GM19397 (cell line): ENCODE results near the gene CTAGE6.
A peak's percentile ranks its signal among the peaks of the same experiment; 100 is the strongest.
"Not testable (repeated sequence)": the region's sequence is repeated elsewhere in the genome, so short reads cannot be mapped to it uniquely, and the experiment has no call there.

ENCODE experiments used
- ATAC-seq: cut with Tn5 transposase; IDR thresholded peaks from one replicate; pipeline ENCODE4 v1.9.1; 2021; ENCODE audit warnings: mild to moderate bottlenecking, moderate library complexity; ENCODE audit not compliant: unreplicated experiment

The CTAGE6 gene, protein sequence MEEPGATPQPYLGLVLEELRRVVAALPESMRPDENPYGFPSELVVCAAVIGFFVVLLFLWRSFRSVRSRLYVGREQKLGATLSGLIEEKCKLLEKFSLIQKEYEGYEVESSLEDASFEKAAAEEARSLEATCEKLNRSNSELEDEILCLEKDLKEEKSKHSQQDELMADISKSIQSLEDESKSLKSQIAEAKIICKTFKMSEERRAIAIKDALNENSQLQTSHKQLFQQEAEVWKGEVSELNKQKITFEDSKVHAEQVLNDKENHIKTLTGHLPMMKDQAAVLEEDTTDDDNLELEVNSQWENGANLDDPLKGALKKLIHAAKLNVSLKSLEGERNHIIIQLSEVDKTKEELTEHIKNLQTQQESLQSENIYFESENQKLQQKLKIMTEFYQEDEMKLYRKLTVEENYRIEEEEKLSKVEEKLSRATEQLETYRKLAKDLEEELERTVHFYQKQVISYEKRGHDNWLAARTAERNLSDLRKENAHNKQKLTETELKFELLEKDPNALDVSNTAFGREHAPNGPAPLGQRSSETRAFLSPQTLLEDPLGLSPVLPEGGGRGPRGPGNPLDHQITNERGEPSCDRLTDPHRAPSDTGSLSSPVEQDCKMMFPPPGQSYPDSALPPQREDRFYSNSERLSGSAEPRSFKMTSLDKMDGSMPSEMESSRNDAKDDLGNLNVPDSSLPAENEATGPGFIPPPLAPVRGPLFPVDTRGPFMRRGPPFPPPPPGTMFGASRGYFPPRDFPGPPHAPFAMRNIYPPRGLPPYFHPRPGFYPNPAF

DNA sequence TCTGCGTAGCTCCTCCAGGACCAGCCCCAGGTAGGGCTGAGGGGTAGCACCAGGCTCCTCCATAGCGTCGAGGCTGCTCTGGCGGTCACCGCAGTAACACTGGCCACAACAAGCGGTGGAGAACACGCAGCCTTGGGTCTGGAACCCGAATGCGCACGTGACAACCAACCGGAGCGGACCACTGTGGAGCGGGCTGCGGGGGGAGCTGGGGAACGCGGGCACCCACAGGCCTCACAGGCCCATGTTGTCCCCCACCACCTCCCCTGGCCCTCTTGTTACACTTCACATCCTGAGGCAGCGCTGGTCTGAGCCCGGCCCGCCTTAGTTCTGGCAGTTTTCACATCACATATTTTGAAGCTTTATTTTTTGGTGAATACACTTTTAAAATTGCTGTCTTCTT is at the start of gene CTAGE6:
CTAGE6 (minus strand) TSS at position 101 of the 400 bp plus-strand sequence; CDS start at position 63, 38 bp downstream.
- ATAC-seq = not testable (repeated sequence)

DNA sequence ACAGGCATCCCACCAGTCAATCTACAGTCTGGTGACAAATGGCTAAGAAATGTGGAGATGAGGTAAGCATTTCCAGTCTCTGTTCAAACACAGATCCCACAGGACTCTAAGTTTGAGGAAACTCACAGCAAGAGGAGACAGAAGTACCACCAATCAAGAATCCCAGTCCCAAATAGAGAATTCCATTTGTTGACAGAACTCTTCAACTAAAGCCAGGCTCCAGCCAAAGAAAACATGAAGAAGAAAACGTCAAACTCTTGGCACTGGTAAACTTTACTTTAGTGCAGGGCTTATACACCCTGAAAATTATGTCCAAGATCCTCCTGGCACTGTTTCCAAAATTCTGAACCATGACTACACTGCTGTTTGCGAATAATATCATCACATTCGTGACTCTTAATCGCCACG is 49.2 kb upstream of the CTAGE6 start:
- not testable (repeated sequence) for ATAC-seq

DNA sequence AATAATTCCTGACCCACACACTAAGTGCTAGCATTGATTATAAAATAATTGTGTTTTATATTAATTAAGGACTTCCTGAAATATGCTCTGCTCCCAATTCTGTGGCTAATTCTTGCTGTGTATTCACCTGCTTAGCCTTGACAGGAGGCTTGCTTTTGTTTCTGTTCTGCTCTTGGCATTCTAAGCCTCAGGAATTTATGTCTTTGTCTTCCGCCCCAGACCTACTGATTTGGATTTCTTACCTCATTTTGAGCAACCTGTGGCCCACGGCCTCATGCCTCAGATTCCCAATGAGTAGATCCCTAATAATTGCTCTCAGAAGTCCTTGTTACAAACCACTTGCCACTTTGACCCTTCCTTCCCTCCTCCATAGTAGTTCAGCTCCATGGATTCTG is 40.4 kb upstream of the CTAGE6 start:
- not testable (repeated sequence) for ATAC-seq

DNA sequence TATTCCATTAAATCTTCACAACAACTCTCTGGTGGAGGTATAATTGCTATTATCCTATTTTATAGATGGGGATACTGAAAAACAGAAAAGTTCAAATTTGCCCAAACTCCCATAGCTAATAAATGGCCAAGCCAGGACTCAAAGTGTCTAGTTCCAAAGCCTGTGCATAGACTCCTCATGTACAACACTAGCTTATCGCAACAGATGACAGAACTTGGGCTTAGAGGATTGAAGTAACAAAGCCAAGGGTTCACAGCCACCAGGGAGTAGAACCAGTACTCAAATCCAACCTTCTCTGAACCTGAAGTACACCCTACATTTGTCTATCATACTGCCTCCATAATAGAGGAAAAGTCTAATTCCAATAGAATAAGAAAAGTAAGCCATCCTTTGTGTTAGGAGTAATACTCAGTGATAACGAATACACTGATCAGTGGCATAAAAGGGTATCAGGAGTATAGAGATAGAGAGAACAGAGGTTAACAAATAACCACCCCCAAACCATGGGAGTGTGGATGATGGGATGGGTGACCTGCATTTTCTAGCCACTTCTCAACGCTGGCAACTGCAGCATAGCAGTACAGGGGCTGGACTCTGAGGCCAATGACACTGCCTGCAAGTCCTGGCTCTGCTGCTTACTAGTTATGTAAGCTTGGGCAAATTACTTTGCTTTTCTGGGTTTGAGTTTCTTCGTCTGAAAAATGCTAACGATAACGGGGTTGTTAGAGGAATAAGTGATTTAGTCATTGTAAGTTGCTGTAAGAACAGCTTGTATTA is 39.8 kb upstream of the CTAGE6 start:
- not testable (repeated sequence) for ATAC-seq

GRCh38 chr7:143795653-143796052 is 38.2 kb upstream of the CTAGE6 start:
- not testable (repeated sequence) for ATAC-seq

DNA sequence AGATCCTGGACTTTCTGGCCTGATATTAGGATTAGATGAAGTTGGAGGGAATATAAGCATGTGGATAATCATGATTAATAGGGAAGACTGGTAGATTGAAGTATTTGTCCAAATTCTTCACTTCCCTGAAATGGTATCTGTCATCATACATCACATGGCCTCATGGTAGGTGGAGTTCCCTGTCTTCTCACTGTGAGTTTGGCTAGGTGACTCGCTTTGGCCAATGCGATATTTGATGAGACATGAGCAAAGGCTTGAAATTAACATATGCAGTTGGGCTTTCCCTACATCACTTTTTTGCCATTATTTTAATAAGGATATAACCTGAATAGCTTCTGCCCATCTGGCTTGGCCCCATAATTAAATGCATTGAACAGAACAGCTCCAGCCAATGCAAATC is 35.1 kb upstream of the CTAGE6 start:
- ATAC-seq = not testable (repeated sequence)

DNA sequence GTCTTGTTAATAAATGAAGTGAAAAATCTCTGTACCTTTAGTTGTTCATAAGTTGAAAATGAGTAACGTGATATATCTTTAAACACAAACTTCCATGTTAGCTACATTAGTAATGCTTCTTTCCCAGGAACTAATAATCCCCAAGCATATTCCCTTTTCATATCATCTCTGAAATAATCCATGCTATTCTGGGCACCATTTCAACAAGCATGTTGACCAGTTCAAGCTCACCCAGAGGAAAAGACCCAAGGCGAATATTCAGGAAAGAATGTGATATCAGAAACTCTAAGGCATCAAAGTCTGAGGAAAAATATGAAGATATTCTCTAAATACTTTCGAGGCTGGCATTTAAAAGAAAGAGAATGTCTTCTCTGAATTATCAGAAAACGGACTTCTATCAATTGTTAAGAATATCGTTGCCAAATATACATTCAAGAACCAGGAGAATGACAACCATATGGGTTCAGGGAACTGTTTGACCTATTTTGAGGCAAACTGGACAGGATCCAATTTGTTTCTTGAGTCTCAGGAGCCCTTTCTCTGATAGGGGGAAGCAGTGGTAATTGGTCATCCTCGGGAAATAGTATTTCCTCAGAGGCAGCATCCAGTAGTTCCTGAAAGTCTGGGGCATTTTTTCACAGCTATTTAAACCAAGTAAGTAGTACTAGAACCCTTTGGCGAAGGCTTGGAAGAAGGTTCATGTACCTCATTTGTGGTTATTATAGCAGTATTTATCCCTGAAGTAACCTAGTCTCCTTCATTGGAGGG is 28.1 kb upstream of the CTAGE6 start:
- not testable (repeated sequence) for ATAC-seq

- ATAC-seq = not testable (repeated sequence)
These were observed 22.1 kb upstream of the CTAGE6 start for GRCh38 chr7:143779591-143779990.

DNA sequence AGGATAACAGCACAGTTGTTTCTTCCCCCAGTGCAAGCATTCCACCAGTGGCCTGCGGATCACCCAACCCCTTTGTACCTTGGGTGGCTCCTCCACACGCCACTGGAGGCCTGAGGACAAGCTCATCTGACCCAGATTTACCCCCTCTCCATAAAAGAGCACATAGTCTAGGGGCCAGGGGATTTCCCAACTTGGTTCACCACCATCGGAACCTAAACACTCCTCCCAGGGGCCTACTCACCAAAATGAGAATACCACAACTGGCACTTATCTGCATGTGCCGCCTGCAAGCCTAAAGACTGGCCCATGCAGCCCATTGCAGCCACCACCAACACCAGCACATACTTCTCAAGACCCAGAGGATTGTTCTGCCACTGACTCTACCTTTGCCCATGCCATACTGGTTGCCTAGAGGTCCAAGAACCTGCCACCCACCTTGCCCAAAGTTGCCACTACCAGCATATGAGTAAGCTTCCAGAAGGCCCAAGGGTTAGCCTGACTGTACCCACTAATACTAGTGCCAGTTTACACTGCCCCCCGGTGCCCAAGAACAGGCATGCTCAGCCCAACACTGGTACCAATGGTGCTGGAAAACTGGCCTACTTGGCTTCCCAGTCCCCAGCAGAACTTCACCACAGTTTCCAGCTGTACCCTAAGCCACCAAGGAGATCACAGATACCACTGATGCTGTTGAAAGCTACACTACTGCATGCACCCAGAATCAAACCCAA is 15.4 kb upstream of the CTAGE6 start:
- ATAC-seq = not testable (repeated sequence)

- not testable (repeated sequence) for ATAC-seq
These were observed 10.0 kb upstream of the CTAGE6 start for GRCh38 chr7:143767531-143767930.

GRCh38 chr7:143765678-143766077 is 8.2 kb upstream of the CTAGE6 start:
- not testable (repeated sequence) for ATAC-seq

- not testable (repeated sequence) for ATAC-seq
These were observed 5.6 kb upstream of the CTAGE6 start for GRCh38 chr7:143763065-143763464.

DNA sequence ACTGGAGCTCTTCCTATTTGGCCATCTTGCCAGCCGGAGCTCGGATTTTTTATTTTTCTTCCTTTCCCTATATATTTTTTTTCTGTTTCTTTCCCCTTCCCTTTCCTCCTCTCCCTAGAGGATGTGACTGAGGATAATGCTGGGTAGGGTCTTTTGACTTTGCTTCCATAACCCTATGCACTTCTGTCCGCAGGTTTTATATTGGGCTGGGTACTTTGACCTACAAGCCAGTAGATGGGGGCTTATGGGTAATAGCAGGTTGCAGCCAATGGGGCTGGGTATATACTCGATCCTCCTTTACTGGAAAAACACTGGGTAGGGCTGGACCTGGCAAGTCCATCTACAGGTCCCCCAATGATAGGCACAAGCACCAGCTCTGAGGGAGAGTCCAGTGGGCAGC is 12.2 kb downstream of the CTAGE6 start:
- ATAC-seq = not testable (repeated sequence)

- peak; percentile 64 for ATAC-seq
These were observed 20.3 kb downstream of the CTAGE6 start for GRCh38 chr7:143737037-143737819.

DNA sequence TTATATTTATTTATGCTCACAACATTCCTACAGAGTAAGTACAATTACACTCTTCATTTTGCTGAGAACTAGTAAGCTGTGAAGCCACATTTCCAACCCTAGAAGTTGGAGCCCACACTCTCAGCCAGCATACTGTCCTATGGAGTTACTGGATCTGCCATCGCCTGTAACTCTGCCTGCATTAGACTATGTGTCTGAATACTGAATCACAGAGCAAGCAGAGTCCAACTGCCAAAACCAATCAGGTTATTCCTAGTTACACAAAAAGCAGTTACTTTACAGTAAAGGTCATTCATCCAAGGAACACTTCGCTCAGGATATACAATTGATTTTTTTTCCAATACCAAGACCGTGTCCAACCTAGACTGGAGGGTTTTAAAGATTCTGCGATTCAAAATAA is 21.5 kb downstream of the CTAGE6 start:
- ATAC-seq = no peak

- no peak for ATAC-seq
These were observed 23.6 kb downstream of the CTAGE6 start for GRCh38 chr7:143733876-143734275.

DNA sequence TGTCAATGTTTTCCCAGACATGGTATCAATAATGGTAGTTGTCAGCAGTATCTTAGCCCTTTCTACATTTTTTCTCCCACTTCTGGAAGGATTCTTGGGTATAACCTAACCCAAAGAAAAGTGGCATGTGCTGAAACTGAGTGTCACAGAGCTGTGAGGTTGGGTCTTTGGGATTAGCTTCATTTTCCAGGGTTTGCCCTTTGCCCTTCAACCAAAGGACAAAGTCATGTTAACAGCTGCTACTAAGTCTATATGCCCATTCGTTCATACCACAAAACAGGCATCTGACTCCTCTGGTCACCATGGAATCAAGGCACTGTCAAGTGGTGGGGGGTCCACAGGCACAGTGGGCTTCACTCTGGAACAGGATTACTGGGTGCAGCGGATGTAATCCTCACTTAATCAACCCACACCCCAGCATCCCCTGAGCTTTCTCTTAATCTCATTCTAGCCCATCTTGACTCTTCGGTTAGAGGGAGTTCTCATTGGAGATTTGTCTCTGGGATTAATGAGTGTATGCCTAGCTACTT is 29.1 kb downstream of the CTAGE6 start:
- no peak for ATAC-seq

DNA sequence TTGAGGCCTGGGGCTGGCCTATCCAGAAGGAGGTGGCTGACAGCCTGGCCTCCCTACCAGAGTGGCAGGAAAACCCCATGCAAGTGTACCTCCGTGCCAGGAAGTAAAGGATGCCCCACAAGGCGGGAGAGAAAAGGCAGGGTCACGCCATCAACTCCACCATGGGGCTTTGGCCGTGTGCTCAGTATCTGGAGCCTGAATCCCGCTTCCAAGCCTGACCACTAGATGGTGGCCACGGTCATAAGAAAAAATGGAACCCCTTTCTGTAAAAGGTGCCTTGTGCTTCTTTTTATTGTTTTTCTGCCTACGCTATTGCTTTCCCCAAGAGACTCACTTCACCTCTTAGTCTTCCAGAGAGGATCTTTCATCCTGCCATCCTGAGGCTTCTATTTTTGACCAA is 29.9 kb downstream of the CTAGE6 start:
- ATAC-seq = not testable (repeated sequence)

DNA sequence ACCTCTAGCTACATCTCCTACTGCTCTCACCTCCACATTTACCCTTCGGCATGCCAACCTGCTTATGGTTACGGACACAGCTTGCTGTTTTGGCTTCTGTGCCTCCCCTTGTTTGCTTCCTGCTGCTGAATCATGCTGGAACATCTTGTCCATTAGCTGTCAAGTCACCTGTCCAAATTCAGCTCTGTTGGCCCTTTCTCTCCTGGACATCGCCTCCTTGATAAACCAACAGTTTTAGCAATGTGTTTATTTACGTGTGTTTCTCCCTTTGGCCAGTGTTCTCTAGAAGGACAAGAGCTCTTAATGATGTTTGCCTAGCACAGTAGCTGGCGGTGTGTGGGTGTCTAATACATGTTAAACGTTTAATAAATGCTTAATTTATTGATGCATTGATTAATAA is 31.4 kb downstream of the CTAGE6 start:
- not testable (repeated sequence) for ATAC-seq
